ENCODE measurements around the gene NOX3. TPM values are rescaled to one million over a fixed set of nuclear protein-coding genes. Genes with fewer than 3 reads are reported as not detected.

NOX3 gene
- total RNA-seq, 6 experiments from 2014 or later = not detected

DNA sequence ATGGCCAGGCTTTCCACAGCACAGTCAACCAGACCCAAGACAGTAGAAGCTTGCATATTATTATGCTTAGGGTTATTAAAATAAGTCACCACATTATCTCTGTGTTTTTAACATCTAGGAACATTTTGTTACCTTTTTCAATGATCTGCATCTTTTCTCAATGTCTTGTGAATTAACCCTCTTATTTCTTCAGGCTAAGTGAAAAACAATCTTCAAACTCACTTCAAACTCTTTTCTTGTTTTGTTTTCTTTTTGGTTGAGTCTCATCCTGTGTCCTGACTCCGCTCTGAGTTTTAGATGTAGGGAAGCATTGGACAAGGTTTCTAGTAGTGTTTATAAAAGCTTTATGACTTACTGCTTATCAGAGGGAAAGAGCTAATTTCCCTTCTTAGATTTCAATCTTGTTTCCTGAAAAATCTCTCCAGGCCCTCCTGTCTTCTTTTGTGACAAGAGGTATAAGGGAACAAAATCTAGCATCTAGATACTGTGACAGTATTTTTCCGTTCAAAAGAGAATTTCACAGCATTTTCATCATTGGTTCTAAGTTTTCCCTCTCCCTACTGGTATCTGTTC is 26.2 kb downstream of the NOX3 start:
- H3K27ac Mint-ChIP-seq = no peak overlapping the region
- H3K4me3 Mint-ChIP-seq = no peak overlapping the region
- no peaks in the 10 kb centered on the region; the same call in 1 of the 2 replicates for H3K9me3 Mint-ChIP-seq
- H3K4me1 Mint-ChIP-seq (ENCODE audit: low read depth) = peaks cover 54% of the 10 kb centered on the region
- DNase-seq = no peak
- TF ChIP-seq, protein P1, sequence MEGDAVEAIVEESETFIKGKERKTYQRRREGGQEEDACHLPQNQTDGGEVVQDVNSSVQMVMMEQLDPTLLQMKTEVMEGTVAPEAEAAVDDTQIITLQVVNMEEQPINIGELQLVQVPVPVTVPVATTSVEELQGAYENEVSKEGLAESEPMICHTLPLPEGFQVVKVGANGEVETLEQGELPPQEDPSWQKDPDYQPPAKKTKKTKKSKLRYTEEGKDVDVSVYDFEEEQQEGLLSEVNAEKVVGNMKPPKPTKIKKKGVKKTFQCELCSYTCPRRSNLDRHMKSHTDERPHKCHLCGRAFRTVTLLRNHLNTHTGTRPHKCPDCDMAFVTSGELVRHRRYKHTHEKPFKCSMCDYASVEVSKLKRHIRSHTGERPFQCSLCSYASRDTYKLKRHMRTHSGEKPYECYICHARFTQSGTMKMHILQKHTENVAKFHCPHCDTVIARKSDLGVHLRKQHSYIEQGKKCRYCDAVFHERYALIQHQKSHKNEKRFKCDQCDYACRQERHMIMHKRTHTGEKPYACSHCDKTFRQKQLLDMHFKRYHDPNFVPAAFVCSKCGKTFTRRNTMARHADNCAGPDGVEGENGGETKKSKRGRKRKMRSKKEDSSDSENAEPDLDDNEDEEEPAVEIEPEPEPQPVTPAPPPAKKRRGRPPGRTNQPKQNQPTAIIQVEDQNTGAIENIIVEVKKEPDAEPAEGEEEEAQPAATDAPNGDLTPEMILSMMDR (IDR thresholded peaks at IDR 0.05) = no peak
- no peaks in the 10 kb centered on the region for H3K36me3 Mint-ChIP-seq (ENCODE audit: low read depth)
- H3K27me3 Mint-ChIP-seq (ENCODE audit: insufficient read depth) = no peaks in the 10 kb centered on the region

DNA sequence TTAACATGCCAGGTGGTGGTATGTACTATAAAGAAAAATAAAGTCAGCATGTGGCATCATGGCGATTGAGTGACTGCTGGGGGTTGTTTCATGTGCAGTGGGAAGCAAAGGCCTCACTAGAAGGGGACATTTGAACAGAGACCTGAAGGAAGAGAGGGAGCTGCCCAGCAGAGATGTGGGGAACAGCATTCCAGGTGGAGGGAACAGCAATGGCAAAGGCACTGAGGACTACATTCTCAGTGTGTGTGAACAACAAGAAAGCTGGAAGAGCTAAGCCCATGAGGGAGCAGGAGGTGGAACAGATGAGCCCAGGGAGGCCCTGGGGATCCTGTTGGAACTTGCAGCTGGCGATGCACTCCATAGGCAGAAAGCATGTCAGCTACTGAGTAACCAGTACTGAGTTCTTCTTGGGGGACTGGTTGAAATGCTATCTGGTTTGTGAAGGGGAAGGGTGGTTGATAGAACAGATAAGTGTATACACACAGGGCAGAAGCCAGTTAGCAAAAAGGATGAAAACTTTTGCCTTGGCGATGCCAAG is 29.2 kb downstream of the NOX3 start:
- Mint-ChIP-seq H3K36me3 (ENCODE audit: low read depth) (no peaks in the 10 kb centered on the region), H3K9me3 (no peaks in the 10 kb centered on the region; the same call in 1 of the 2 replicates), H3K27ac (no peak overlapping the region), H3K4me3 (no peak overlapping the region), H3K4me1 (ENCODE audit: low read depth) (peaks cover 48% of the 10 kb centered on the region), H3K27me3 (ENCODE audit: insufficient read depth) (no peaks in the 10 kb centered on the region)
- TF ChIP-seq, protein P1 (IDR thresholded peaks at IDR 0.05) = no peak
- DNase-seq = no peak

DNA sequence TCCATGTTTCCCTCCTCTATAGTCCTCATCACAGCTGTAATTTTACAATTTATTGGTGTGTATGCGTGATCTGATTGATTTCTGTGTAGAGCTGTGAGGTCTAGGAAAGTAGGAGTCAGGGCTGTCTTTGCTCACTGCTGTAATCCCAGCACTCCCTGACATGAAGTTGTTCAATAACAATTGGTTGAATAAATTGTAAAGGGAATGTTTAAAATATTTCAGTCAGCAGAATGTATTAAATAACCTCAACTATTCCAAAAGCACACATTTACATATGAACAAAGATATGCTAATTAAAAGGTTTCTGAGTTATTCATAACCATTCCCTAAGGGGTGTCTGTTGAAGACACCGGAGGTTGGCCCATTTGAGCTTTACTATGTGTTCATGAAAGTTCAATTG is 31.5 kb downstream of the NOX3 start:
- no peaks in the 10 kb centered on the region for H3K27me3 Mint-ChIP-seq (ENCODE audit: insufficient read depth)
- H3K4me3 Mint-ChIP-seq = no peak overlapping the region
- no peak overlapping the region for H3K27ac Mint-ChIP-seq
- H3K9me3 Mint-ChIP-seq = no peaks in the 10 kb centered on the region; the same call in 1 of the 2 replicates
- TF ChIP-seq, protein P1 (IDR thresholded peaks at IDR 0.05) = no peak
- peaks cover 41% of the 10 kb centered on the region for H3K4me1 Mint-ChIP-seq (ENCODE audit: low read depth)
- H3K36me3 Mint-ChIP-seq (ENCODE audit: low read depth) = peaks cover 5% of the 10 kb centered on the region
- DNase-seq = no peak

GRCh38 chr6:155422635-155423034 is 33.0 kb downstream of the NOX3 start:
- DNase-seq = no peak
- H3K4me1 Mint-ChIP-seq (ENCODE audit: low read depth) = peaks cover 55% of the 10 kb centered on the region
- H3K9me3 Mint-ChIP-seq = no peaks in the 10 kb centered on the region; the same call in 1 of the 2 replicates
- no peak overlapping the region for H3K4me3 Mint-ChIP-seq
- TF ChIP-seq, protein P1 (IDR thresholded peaks at IDR 0.05) = no peak
- H3K27ac Mint-ChIP-seq = no peak overlapping the region
- H3K27me3 Mint-ChIP-seq (ENCODE audit: insufficient read depth) = no peaks in the 10 kb centered on the region
- peaks cover 5% of the 10 kb centered on the region for H3K36me3 Mint-ChIP-seq (ENCODE audit: low read depth)

- TF ChIP-seq, protein P1 (IDR thresholded peaks at IDR 0.05) = no peak
- no peaks in the 10 kb centered on the region for H3K27me3 Mint-ChIP-seq (ENCODE audit: insufficient read depth)
- H3K36me3 Mint-ChIP-seq (ENCODE audit: low read depth) = peaks cover 5% of the 10 kb centered on the region
Measured at GRCh38 chr6:155420492-155420891, 35.1 kb downstream of the NOX3 start.

More at GRCh38 chr6:155420492-155420891, 35.1 kb downstream of the NOX3 start:
- peak overlapping the region; percentile 62; the same call in 1 of the 2 replicates for H3K27ac Mint-ChIP-seq
- H3K9me3 Mint-ChIP-seq = no peaks in the 10 kb centered on the region
- no peak overlapping the region for H3K4me3 Mint-ChIP-seq
- no peak for DNase-seq
- peaks cover 56% of the 10 kb centered on the region for H3K4me1 Mint-ChIP-seq (ENCODE audit: low read depth)

Measured in HFFc6 (cell line).